B cell (primary cell): ENCODE measurements around the gene RPL35. TPM values are rescaled to one million over a fixed set of nuclear protein-coding genes. Genes with fewer than 3 reads are reported as not detected.

Experiments
- ATAC-seq: fragments of 200-7000 bp; cut with Tn5 transposase; one replicate; pipeline ENCODE4 v1.10.0; 2021; ENCODE audit warnings: low read depth, mild to moderate bottlenecking, moderate number of reproducible peaks, moderate library complexity
- CTCF ChIA-PET: fragments of 350-600 bp; sonication (Branson Sonifier 250); formaldehyde crosslinking; loops from one replicate; lab custom pipeline; 2021; ENCODE audit warnings: antibody characterized with exemption, inconsistent platforms; lab: Charles Lee
- POLR2A ChIA-PET: fragments of 350-600 bp; sonication (Branson Sonifier 250); formaldehyde crosslinking; loops from one replicate; lab custom pipeline; 2021; ENCODE audit warnings: antibody characterized with exemption; lab: Charles Lee
- DNase-seq: peaks from one replicate; pipeline ENCODE4 v3.0.0; 2013
- H2AFZ ChIP-seq: 2 replicates; pipeline ENCODE4 v1.6.1; 2012; ENCODE audit warnings: mild to moderate bottlenecking, low read depth, low read length; ENCODE audit not compliant: insufficient read depth, poor library complexity, severe bottlenecking
- H3K27ac ChIP-seq, 2 donors: 1 replicate in 1 of 2; 2 replicates in 1 of 2; pipeline ENCODE4 v1.5.1; 2012 to 2013; ENCODE audit warnings: low read length in 2 of 2, mild to moderate bottlenecking in 2 of 2, moderate library complexity in 1 of 2
- H3K27me3 ChIP-seq, 4 experiments: fragments of 200-600 bp in 1 of 4; sonication (generic) in 1 of 4; replicated peaks in 1 of 4; 1 replicate in 2 of 4; 2 replicates in 2 of 4; pipeline versions ENCODE4 v1.6.1 to v1.7.0; 2013 to 2016; ENCODE audit warnings: low read length in 3 of 4, mild to moderate bottlenecking in 2 of 4, mixed read lengths in 1 of 4, moderate library complexity in 1 of 4; ENCODE audit not compliant: insufficient read depth in 4 of 4, control insufficient read depth in 3 of 4; ENCODE audit errors: control extremely low read depth in 1 of 4
- H3K36me3 ChIP-seq, 2 experiments: replicated peaks in 1 of 2; 1 replicate in 1 of 2; 2 replicates in 1 of 2; pipeline versions ENCODE4 v1.6.1 to v1.7.1; 2013; ENCODE audit warnings: low read length in 1 of 2; ENCODE audit not compliant: insufficient read depth in 2 of 2, control insufficient read depth in 1 of 2; ENCODE audit errors: control extremely low read depth in 1 of 2, extremely low read depth in 1 of 2
- H3K4me1 ChIP-seq, 2 donors: fragments of 200-600 bp in 1 of 2; sonication (generic) in 1 of 2; 1 replicate in 1 of 2; 2 replicates in 1 of 2; pipeline versions ENCODE4 v1.5.1 to v1.6.1; 2013 to 2017; ENCODE audit warnings: low read length in 2 of 2; ENCODE audit not compliant: control insufficient read depth in 2 of 2, insufficient read depth in 2 of 2
- H3K4me2 ChIP-seq: replicated peaks from 2 replicates; pipeline ENCODE3; 2012; ENCODE audit warnings: mild to moderate bottlenecking, low read depth, low read length; ENCODE audit not compliant: poor library complexity, severe bottlenecking
- H3K4me3 ChIP-seq, 5 experiments: fragments of 200-600 bp in 1 of 5; sonication (generic) in 1 of 5; 1 replicate in 3 of 5; 2 replicates in 2 of 5; pipeline versions ENCODE4 v1.5.1 to v1.7.0; 2011 to 2016; ENCODE audit warnings: low read length in 4 of 5, mild to moderate bottlenecking in 4 of 5, low read depth in 2 of 5, control low read depth in 1 of 5, moderate library complexity in 1 of 5; ENCODE audit not compliant: insufficient read depth in 1 of 5; ENCODE audit errors: control extremely low read depth in 1 of 5, extremely low read depth in 1 of 5
- H3K79me2 ChIP-seq: fragments of 200-600 bp; sonication (generic); one replicate; pipeline ENCODE4 v1.6.0; 2016; ENCODE audit warnings: low read length; ENCODE audit not compliant: control insufficient read depth, insufficient read depth
- H3K9ac ChIP-seq: fragments of 200-600 bp; sonication (generic); 2 replicates; pipeline ENCODE4 v1.6.1; 2017; ENCODE audit warnings: mild to moderate bottlenecking, low read length, moderate library complexity
- H3K9me3 ChIP-seq, 3 donors: one replicate each; pipeline versions ENCODE4 v1.6.1 to v1.7.1; 2013; ENCODE audit warnings: low read length in 2 of 3; ENCODE audit not compliant: control insufficient read depth in 2 of 3, insufficient read depth in 1 of 3; ENCODE audit errors: control extremely low read depth in 1 of 3
- H4K20me1 ChIP-seq: 2 replicates; pipeline ENCODE4 v1.6.0; 2012; ENCODE audit warnings: mild to moderate bottlenecking, low read length; ENCODE audit not compliant: insufficient read depth, control insufficient read depth, poor library complexity, severe bottlenecking
- H3K27ac Mint-ChIP-seq: one replicate; pipeline ENCODE4 v1.8.0; 2021; ENCODE audit warnings: mixed read lengths
- H3K27me3 Mint-ChIP-seq: one replicate; pipeline ENCODE4 v1.8.0; 2021; ENCODE audit warnings: mixed read lengths
- H3K4me1 Mint-ChIP-seq: one replicate; pipeline ENCODE4 v1.8.0; 2021; ENCODE audit warnings: mixed read lengths
- H3K4me3 Mint-ChIP-seq: one replicate; pipeline ENCODE4 v1.8.0; 2021; ENCODE audit warnings: mixed read lengths
- H3K9me3 Mint-ChIP-seq: one replicate; pipeline ENCODE4 v1.8.0; 2022; ENCODE audit warnings: mixed read lengths; ENCODE audit not compliant: insufficient read depth
- CTCF ChIP-seq: fragments of 200-600 bp; IDR thresholded peaks from one replicate; pipeline ENCODE4 v1.8.0; 2022; ENCODE audit warnings: antibody characterized with exemption, mild to moderate bottlenecking
- EZH2 ChIP-seq: IDR thresholded peaks from 2 replicates; pipeline ENCODE4 v1.6.1; 2012; ENCODE audit warnings: borderline replicate concordance, low read depth, mild to moderate bottlenecking, moderate library complexity, low read length; ENCODE audit not compliant: insufficient read depth, poor library complexity, severe bottlenecking
- WGBS: methylation state at CpG from one replicate; pipeline ENCODE4 v1.1.5; 2013; ENCODE audit warnings: missing lambda C conversion rate; ENCODE audit not compliant: insufficient coverage; 5-methylcytosine and 5-hydroxymethylcytosine counted together
- intact Hi-C: fragments of 100-400 bp; cut with micrococcal nuclease; formaldehyde crosslinking; loops from one replicate; pipeline ENCODE4 v1.10.0; 2022
- polyA plus RNA-seq: library from polyadenylated mRNA; depleted of rRNA; stranded (reverse); fragments of >200 nt; gene quantifications from 2 replicates; pipeline ENCODE4 v1.2.3, GENCODE V29; 2012
- total RNA-seq, 2 donors: library from RNA; stranded (reverse); fragments of 120-200 nt in 1 of 2; gene quantifications; 1 replicate in 1 of 2; 2 replicates in 1 of 2; pipeline versions ENCODE4 v1.2.3 to v1.2.4, GENCODE V29; 2013 to 2022

Gene RPL35
- total and polyA plus RNA-seq, 2 donors (not counting 1 experiment from before 2014, with no cell fraction given): 1,609 to 3,858 TPM

GRCh38 chr9:124814164-124814535, 47.6 kb downstream of the RPL35 start:
- WGBS: 93% methylated on average over 4 of the region's 5 CpGs

More at GRCh38 chr9:124814164-124814535, 47.6 kb downstream of the RPL35 start:
- ChIA-PET POLR2A (no interaction called here), CTCF (interaction anchor here (0.6 to 1.8 kb wide), 2 partner anchors 30 to 39 kb away, joined by 4 to 5 read pairs; partner anchors contain the start of gene WDR38)
- Histone ChIP-seq H3K27me3 (no peaks in the 10 kb centered on the region), H3K36me3 (no peaks in the 10 kb centered on the region), H4K20me1 (no peaks in the 10 kb centered on the region), H2AFZ (no peak overlapping the region), H3K4me2 (no peak overlapping the region), H3K9me3 (no peaks in the 10 kb centered on the region), H3K9ac (no peak overlapping the region), H3K4me1 (no peaks in the 10 kb centered on the region), H3K4me3 (no peak overlapping the region), H3K27ac (no peak overlapping the region), H3K79me2 (no peaks in the 10 kb centered on the region)
- no peaks in the 10 kb centered on the region for H3K27me3 Mint-ChIP-seq
- DNase-seq: no peak
- intact Hi-C loops: no loop called here
- ATAC-seq: no peak
- no peak overlapping the region for H3K4me3 Mint-ChIP-seq
- H3K9me3 Mint-ChIP-seq: no peaks in the 10 kb centered on the region
- TF ChIP-seq CTCF (no peak), EZH2 (no peak)
- H3K4me1 Mint-ChIP-seq: no peaks in the 10 kb centered on the region
- H3K27ac Mint-ChIP-seq: no peak overlapping the region
